MM.1S (cell line): Measurements from ENCODE around the gene FAM20A.

Source experiments
- DNase-seq: peaks from one replicate; pipeline ENCODE4 v3.0.0-alpha.2; 2015
- H2AFZ ChIP-seq: fragments of 300-600 bp; sonication (generic); 2 replicates; pipeline ENCODE4 v1.6.0; 2016; ENCODE audit warnings: antibody characterized with exemption, low read length
- H3F3A ChIP-seq: fragments of 300-600 bp; sonication (generic); 2 replicates; pipeline ENCODE4 v1.6.1; 2016; ENCODE audit warnings: mild to moderate bottlenecking, antibody characterized with exemption, low read length, moderate library complexity, mixed read lengths; ENCODE audit not compliant: insufficient read depth
- H3K27ac ChIP-seq: fragments of 300-600 bp; sonication (generic); 2 replicates; pipeline ENCODE4 v1.5.1; 2016; ENCODE audit warnings: mild to moderate bottlenecking, low read length
- H3K27me3 ChIP-seq: fragments of 300-600 bp; sonication (generic); replicated peaks from 2 replicates; pipeline ENCODE4 v1.6.0; 2016; ENCODE audit warnings: low read length; ENCODE audit not compliant: insufficient read depth
- H3K36me3 ChIP-seq: fragments of 300-600 bp; sonication (generic); replicated peaks from 2 replicates; pipeline ENCODE4 v1.6.1; 2016; ENCODE audit warnings: mild to moderate bottlenecking, low read length, mixed read lengths; ENCODE audit not compliant: insufficient read depth
- H3K4me1 ChIP-seq: fragments of 300-600 bp; sonication (generic); 2 replicates; pipeline ENCODE4 v1.6.1; 2016; ENCODE audit warnings: low read length, mixed read lengths
- H3K4me2 ChIP-seq: fragments of 300-600 bp; sonication (generic); 2 replicates; pipeline ENCODE4 v1.6.0; 2016; ENCODE audit warnings: low read depth, low read length
- H3K4me3 ChIP-seq: fragments of 300-600 bp; sonication (generic); 2 replicates; pipeline ENCODE4 v1.5.1; 2016; ENCODE audit warnings: low read length, mixed read lengths
- H3K79me2 ChIP-seq: fragments of 300-600 bp; sonication (generic); 2 replicates; pipeline ENCODE4 v1.6.1; 2016; ENCODE audit warnings: mixed run types, low read length, mixed read lengths
- H3K9ac ChIP-seq: fragments of 300-600 bp; sonication (generic); 2 replicates; pipeline ENCODE4 v1.6.1; 2016; ENCODE audit warnings: low read length, mixed read lengths
- H3K9me2 ChIP-seq: fragments of 300-600 bp; sonication (generic); replicated peaks from 2 replicates; pipeline ENCODE4 v1.6.1; 2016; ENCODE audit warnings: mild to moderate bottlenecking, low read length, mixed read lengths; ENCODE audit not compliant: insufficient read depth
- H3K9me3 ChIP-seq: fragments of 300-600 bp; sonication (generic); replicated peaks from 2 replicates; pipeline ENCODE4 v1.6.1; 2016; ENCODE audit warnings: mild to moderate bottlenecking, low read length, mixed read lengths; ENCODE audit not compliant: insufficient read depth
- H4K20me1 ChIP-seq: fragments of 300-600 bp; sonication (generic); 2 replicates; pipeline ENCODE4 v1.6.1; 2016; ENCODE audit warnings: mild to moderate bottlenecking, low read length, moderate library complexity, mixed read lengths; ENCODE audit not compliant: insufficient read depth
- CTCF ChIP-seq: fragments of 300-600 bp; sonication (generic); IDR thresholded peaks from 2 replicates; pipeline ENCODE4 v1.5.1; 2016; ENCODE audit warnings: antibody characterized with exemption, low read length, mixed read lengths
- EZH2 ChIP-seq: fragments of 300-600 bp; sonication (generic); optimal IDR thresholded peaks from 2 replicates; pipeline ENCODE3; 2017; ENCODE audit warnings: low read depth, mild to moderate bottlenecking, antibody characterized with exemption, low read length, mixed read lengths
- EZH2phosphoT487 ChIP-seq: fragments of 300-600 bp; sonication (generic); IDR thresholded peaks from 2 replicates; pipeline ENCODE4 v1.6.1; 2018; ENCODE audit warnings: antibody characterized with exemption, low read length

The FAM20A gene

GRCh38 chr17:68603027-68603426, 1.9 kb upstream of the FAM20A start:
- Histone ChIP-seq H3K27ac (no peak overlapping the region), H3K9me2 (no peaks in the 10 kb centered on the region)

GRCh38 chr17:68602289-68602688, 1.1 kb upstream of the FAM20A start:
- H3K36me3 ChIP-seq: no peaks in the 10 kb centered on the region
- no peaks in the 10 kb centered on the region for H4K20me1 ChIP-seq
- peaks cover 13% of the 10 kb centered on the region for H3F3A ChIP-seq
- no peak overlapping the region for H3K27ac ChIP-seq
- no peaks in the 10 kb centered on the region for H3K9me3 ChIP-seq
- H3K9ac ChIP-seq: no peak overlapping the region
- no peaks in the 10 kb centered on the region for H3K9me2 ChIP-seq
- H3K4me1 ChIP-seq: peaks cover 24% of the 10 kb centered on the region
- H3K79me2 ChIP-seq: no peaks in the 10 kb centered on the region
- H2AFZ ChIP-seq: no peak overlapping the region
- H3K4me3 ChIP-seq: no peak overlapping the region
- TF ChIP-seq CTCF: no peak
- H3K27me3 ChIP-seq: no peaks in the 10 kb centered on the region
- H3K4me2 ChIP-seq: no peak overlapping the region
- no peak for DNase-seq

More at GRCh38 chr17:68603027-68603426, 1.9 kb upstream of the FAM20A start:
- no peak overlapping the region for H3K9ac ChIP-seq
- H3K27me3 ChIP-seq: no peaks in the 10 kb centered on the region
- H3F3A ChIP-seq: peaks cover 15% of the 10 kb centered on the region
- no peak for DNase-seq
- no peak overlapping the region for H3K4me3 ChIP-seq
- H3K4me2 ChIP-seq: no peak overlapping the region
- H3K9me3 ChIP-seq: no peaks in the 10 kb centered on the region
- peaks cover 27% of the 10 kb centered on the region for H3K4me1 ChIP-seq
- TF ChIP-seq EZH2: no peak
- no peak for TF ChIP-seq CTCF
- no peak for TF ChIP-seq EZH2phosphoT487
- H3K79me2 ChIP-seq: no peaks in the 10 kb centered on the region
- H4K20me1 ChIP-seq: no peaks in the 10 kb centered on the region
- H2AFZ ChIP-seq: no peak overlapping the region
- no peaks in the 10 kb centered on the region for H3K36me3 ChIP-seq

GRCh38 chr17:68601565-68602288, 560 bp upstream of the FAM20A start:
- Histone ChIP-seq H3F3A (peaks cover 7% of the 10 kb centered on the region), H3K27ac (no peak overlapping the region), H4K20me1 (no peaks in the 10 kb centered on the region), H3K9ac (no peak overlapping the region), H3K4me2 (no peak overlapping the region), H3K79me2 (no peaks in the 10 kb centered on the region), H3K36me3 (no peaks in the 10 kb centered on the region), H3K4me1 (peaks cover 19% of the 10 kb centered on the region), H3K27me3 (no peaks in the 10 kb centered on the region), H3K9me2 (no peaks in the 10 kb centered on the region), H3K9me3 (no peaks in the 10 kb centered on the region), H3K4me3 (no peak overlapping the region; the same call in 1 of the 2 replicates), H2AFZ (no peak overlapping the region)
- TF ChIP-seq EZH2phosphoT487 (no peak), CTCF (no peak), EZH2 (no peak)
- no peak for DNase-seq
